ENCODE results near the gene ZNF319.

DNA sequence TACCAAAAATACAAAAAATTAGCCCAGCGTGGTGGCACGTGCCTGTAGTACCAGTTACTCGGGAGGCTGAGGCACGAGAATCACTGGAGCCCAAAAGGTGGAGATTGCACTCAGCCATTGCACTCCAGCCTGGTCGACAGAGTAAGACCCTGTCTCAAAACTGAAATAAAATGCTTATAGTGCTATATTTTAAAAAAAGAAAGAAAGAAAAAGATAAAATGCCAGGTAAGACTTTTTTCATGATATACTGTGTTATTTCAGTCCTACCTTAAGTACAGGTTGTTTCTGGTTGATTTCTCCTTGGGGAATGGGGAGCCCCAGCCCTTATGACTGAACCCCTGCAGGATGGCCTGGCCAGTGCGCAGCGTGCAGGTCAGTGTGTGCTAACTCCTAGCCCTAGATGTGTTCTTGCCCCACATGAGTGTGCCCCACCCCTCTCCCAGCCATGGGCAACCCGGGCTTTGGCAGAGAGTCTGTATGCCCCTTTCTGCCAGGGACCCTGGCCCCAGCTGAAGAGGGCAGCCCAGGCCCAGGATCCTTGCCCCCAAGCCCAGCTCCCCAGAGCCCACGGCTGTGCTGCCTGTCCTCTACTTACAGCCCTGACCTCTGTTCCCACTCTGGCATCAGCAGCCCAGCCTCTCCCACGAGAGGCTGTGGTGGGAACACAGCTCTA, 30.9 kb downstream of the ZNF319 start:
- TF ChIP-seq POLR2AphosphoS5 (IDR thresholded peaks at IDR 0.05) = no peak
- TF ChIP-seq, protein P1, sequence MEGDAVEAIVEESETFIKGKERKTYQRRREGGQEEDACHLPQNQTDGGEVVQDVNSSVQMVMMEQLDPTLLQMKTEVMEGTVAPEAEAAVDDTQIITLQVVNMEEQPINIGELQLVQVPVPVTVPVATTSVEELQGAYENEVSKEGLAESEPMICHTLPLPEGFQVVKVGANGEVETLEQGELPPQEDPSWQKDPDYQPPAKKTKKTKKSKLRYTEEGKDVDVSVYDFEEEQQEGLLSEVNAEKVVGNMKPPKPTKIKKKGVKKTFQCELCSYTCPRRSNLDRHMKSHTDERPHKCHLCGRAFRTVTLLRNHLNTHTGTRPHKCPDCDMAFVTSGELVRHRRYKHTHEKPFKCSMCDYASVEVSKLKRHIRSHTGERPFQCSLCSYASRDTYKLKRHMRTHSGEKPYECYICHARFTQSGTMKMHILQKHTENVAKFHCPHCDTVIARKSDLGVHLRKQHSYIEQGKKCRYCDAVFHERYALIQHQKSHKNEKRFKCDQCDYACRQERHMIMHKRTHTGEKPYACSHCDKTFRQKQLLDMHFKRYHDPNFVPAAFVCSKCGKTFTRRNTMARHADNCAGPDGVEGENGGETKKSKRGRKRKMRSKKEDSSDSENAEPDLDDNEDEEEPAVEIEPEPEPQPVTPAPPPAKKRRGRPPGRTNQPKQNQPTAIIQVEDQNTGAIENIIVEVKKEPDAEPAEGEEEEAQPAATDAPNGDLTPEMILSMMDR (IDR thresholded peaks at IDR 0.05) = no peak
- TF ChIP-seq POLR2A (IDR thresholded peaks at IDR 0.05) = no peak

All from suprapubic skin (tissue), 4 donors.